ENCODE data around the gene KRT7.

DNA sequence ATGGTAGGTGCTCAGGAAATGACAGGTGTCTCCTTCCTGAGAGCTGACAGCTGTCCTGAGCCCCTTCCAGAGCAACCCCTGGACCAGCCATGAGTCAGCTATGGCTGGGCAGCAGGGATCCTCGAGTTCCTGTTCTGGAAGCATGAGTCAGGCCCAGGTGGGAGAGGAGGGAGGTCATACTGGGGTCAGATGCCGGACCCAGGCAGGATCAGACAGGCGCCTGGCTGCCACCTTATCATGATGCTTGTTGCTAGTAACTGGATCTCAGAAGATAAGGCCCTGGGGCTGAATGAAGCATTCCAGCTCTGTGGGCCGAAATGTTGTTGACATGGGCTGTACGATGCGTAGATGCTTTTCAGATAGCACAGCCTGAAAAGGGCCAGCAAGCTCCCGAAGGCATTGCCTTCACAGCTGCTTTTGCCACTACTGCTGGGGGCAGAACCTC, 17.4 kb upstream of the KRT7 start:
- no peak for TF ChIP-seq POLR2AphosphoS5 (IDR thresholded peaks at IDR 0.05; ENCODE audit: low read depth, low read length)
- TF ChIP-seq, protein P1, sequence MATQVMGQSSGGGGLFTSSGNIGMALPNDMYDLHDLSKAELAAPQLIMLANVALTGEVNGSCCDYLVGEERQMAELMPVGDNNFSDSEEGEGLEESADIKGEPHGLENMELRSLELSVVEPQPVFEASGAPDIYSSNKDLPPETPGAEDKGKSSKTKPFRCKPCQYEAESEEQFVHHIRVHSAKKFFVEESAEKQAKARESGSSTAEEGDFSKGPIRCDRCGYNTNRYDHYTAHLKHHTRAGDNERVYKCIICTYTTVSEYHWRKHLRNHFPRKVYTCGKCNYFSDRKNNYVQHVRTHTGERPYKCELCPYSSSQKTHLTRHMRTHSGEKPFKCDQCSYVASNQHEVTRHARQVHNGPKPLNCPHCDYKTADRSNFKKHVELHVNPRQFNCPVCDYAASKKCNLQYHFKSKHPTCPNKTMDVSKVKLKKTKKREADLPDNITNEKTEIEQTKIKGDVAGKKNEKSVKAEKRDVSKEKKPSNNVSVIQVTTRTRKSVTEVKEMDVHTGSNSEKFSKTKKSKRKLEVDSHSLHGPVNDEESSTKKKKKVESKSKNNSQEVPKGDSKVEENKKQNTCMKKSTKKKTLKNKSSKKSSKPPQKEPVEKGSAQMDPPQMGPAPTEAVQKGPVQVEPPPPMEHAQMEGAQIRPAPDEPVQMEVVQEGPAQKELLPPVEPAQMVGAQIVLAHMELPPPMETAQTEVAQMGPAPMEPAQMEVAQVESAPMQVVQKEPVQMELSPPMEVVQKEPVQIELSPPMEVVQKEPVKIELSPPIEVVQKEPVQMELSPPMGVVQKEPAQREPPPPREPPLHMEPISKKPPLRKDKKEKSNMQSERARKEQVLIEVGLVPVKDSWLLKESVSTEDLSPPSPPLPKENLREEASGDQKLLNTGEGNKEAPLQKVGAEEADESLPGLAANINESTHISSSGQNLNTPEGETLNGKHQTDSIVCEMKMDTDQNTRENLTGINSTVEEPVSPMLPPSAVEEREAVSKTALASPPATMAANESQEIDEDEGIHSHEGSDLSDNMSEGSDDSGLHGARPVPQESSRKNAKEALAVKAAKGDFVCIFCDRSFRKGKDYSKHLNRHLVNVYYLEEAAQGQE (IDR thresholded peaks at IDR 0.05; ENCODE audit: insufficient read depth in 1 of 2, low read depth in 2 of 2, low read length in 2 of 2), result no peak
